HEK293 (cell line): ENCODE measurements around the gene TRPM2.

Experiments used
- TF ChIP-seq, protein P1 (sequence below): fragments of 450-650 bp; formaldehyde crosslinking; IDR thresholded peaks from 2 replicates; pipeline ENCODE4 v1.5.1; 2016; ENCODE audit warnings: missing biosample characterization, missing genetic modification characterization
- TF ChIP-seq, protein P2 (sequence below): fragments of 450-650 bp; formaldehyde crosslinking; IDR thresholded peaks from 2 replicates; pipeline ENCODE4 v1.5.1; 2017; ENCODE audit warnings: missing biosample characterization, mild to moderate bottlenecking, missing genetic modification characterization, moderate library complexity
- TF ChIP-seq, protein P3 (sequence below): fragments of 450-650 bp; formaldehyde crosslinking; IDR thresholded peaks from 2 replicates; pipeline ENCODE4 v1.5.1; 2016; ENCODE audit warnings: missing biosample characterization, missing genetic modification characterization
- TF ChIP-seq, protein P4 (sequence below): fragments of 450-650 bp; formaldehyde crosslinking; IDR thresholded peaks from 2 replicates; pipeline ENCODE4 v1.5.1; 2016; ENCODE audit warnings: missing biosample characterization, missing genetic modification characterization

DNA sequence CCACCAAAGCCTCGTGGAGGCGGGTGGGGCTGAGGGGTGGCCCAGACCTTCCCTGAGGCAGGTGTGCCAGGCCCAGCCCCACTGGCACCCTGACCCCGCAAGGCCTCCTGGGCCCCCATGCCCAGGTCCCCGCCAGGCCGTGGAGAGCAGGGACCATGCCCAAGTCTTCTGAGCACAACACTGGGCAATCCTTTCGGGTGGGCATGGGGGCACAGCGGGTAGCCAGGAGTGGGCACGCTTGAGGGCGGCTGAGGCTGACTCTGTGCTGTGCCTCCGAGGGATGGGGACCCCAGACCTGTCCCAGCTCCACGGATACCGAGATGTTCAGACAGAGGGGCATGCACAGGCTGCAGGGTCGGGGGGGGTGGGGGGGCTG is 27.2 kb upstream of the TRPM2 start:
- TF ChIP-seq, protein P1, sequence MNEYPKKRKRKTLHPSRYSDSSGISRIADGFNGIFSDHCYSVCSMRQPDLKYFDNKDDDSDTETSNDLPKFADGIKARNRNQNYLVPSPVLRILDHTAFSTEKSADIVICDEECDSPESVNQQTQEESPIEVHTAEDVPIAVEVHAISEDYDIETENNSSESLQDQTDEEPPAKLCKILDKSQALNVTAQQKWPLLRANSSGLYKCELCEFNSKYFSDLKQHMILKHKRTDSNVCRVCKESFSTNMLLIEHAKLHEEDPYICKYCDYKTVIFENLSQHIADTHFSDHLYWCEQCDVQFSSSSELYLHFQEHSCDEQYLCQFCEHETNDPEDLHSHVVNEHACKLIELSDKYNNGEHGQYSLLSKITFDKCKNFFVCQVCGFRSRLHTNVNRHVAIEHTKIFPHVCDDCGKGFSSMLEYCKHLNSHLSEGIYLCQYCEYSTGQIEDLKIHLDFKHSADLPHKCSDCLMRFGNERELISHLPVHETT (tag by site-specific recombination): no peak
- TF ChIP-seq, protein P2, sequence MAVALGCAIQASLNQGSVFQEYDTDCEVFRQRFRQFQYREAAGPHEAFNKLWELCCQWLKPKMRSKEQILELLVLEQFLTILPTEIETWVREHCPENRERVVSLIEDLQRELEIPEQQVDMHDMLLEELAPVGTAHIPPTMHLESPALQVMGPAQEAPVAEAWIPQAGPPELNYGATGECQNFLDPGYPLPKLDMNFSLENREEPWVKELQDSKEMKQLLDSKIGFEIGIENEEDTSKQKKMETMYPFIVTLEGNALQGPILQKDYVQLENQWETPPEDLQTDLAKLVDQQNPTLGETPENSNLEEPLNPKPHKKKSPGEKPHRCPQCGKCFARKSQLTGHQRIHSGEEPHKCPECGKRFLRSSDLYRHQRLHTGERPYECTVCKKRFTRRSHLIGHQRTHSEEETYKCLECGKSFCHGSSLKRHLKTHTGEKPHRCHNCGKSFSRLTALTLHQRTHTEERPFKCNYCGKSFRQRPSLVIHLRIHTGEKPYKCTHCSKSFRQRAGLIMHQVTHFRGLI (tag by site-specific recombination): no peak
- TF ChIP-seq, protein P3, sequence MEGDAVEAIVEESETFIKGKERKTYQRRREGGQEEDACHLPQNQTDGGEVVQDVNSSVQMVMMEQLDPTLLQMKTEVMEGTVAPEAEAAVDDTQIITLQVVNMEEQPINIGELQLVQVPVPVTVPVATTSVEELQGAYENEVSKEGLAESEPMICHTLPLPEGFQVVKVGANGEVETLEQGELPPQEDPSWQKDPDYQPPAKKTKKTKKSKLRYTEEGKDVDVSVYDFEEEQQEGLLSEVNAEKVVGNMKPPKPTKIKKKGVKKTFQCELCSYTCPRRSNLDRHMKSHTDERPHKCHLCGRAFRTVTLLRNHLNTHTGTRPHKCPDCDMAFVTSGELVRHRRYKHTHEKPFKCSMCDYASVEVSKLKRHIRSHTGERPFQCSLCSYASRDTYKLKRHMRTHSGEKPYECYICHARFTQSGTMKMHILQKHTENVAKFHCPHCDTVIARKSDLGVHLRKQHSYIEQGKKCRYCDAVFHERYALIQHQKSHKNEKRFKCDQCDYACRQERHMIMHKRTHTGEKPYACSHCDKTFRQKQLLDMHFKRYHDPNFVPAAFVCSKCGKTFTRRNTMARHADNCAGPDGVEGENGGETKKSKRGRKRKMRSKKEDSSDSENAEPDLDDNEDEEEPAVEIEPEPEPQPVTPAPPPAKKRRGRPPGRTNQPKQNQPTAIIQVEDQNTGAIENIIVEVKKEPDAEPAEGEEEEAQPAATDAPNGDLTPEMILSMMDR (tag by site-specific recombination): no peak
- TF ChIP-seq, protein P4, sequence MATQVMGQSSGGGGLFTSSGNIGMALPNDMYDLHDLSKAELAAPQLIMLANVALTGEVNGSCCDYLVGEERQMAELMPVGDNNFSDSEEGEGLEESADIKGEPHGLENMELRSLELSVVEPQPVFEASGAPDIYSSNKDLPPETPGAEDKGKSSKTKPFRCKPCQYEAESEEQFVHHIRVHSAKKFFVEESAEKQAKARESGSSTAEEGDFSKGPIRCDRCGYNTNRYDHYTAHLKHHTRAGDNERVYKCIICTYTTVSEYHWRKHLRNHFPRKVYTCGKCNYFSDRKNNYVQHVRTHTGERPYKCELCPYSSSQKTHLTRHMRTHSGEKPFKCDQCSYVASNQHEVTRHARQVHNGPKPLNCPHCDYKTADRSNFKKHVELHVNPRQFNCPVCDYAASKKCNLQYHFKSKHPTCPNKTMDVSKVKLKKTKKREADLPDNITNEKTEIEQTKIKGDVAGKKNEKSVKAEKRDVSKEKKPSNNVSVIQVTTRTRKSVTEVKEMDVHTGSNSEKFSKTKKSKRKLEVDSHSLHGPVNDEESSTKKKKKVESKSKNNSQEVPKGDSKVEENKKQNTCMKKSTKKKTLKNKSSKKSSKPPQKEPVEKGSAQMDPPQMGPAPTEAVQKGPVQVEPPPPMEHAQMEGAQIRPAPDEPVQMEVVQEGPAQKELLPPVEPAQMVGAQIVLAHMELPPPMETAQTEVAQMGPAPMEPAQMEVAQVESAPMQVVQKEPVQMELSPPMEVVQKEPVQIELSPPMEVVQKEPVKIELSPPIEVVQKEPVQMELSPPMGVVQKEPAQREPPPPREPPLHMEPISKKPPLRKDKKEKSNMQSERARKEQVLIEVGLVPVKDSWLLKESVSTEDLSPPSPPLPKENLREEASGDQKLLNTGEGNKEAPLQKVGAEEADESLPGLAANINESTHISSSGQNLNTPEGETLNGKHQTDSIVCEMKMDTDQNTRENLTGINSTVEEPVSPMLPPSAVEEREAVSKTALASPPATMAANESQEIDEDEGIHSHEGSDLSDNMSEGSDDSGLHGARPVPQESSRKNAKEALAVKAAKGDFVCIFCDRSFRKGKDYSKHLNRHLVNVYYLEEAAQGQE: no peak
